Measurements from ENCODE around the gene SREBF1.

SREBF1 gene

GRCh38 chr17:17872547-17873345 is 36.0 kb upstream of the SREBF1 start:
- Histone ChIP-seq H3K27ac (ENCODE audit: low read length) (no peak overlapping the region), H3K4me3 (ENCODE audit: low read depth in 1 of 2, low read length in 2 of 2) (no peak overlapping the region), H3K4me1 (ENCODE audit: control insufficient read depth in 1 of 2, insufficient read depth in 2 of 2, low read length in 2 of 2) (peaks cover 25 to 54% of the 10 kb centered on the region in 2 donors), H3K9me3 (ENCODE audit: control insufficient read depth in 1 of 2, low read length in 2 of 2) (no peaks in the 10 kb centered on the region), H3K36me3 (ENCODE audit: control insufficient read depth in 1 of 2, insufficient read depth in 2 of 2, low read length in 2 of 2) (peaks cover 0 to 3% of the 10 kb centered on the region in 2 donors), H3K27me3 (ENCODE audit: low read depth, low read length) (no peaks in the 10 kb centered on the region)

GRCh38 chr17:17871913-17872312 is 35.1 kb upstream of the SREBF1 start:
- Histone ChIP-seq H3K9me3 (ENCODE audit: control insufficient read depth in 1 of 2, low read length in 2 of 2) (no peaks in the 10 kb centered on the region), H3K36me3 (ENCODE audit: control insufficient read depth in 1 of 2, insufficient read depth in 2 of 2, low read length in 2 of 2) (peaks cover 0 to 3% of the 10 kb centered on the region in 2 donors), H3K27ac (ENCODE audit: low read length) (no peak overlapping the region), H3K27me3 (ENCODE audit: low read depth, low read length) (no peaks in the 10 kb centered on the region), H3K4me3 (ENCODE audit: low read depth in 1 of 2, low read length in 2 of 2) (no peak overlapping the region), H3K4me1 (ENCODE audit: control insufficient read depth in 1 of 2, insufficient read depth in 2 of 2, low read length in 2 of 2) (peaks cover 19 to 48% of the 10 kb centered on the region in 2 donors)

GRCh38 chr17:17870247-17870646 is 33.5 kb upstream of the SREBF1 start:
- Histone ChIP-seq H3K27ac (ENCODE audit: low read length) (peak overlapping the region; percentile 20), H3K36me3 (ENCODE audit: control insufficient read depth in 1 of 2, insufficient read depth in 2 of 2, low read length in 2 of 2) (peaks cover 0 to 3% of the 10 kb centered on the region in 2 donors), H3K4me3 (ENCODE audit: low read depth in 1 of 2, low read length in 2 of 2) (no peak overlapping the region), H3K4me1 (ENCODE audit: control insufficient read depth in 1 of 2, insufficient read depth in 2 of 2, low read length in 2 of 2) (peaks cover 5 to 31% of the 10 kb centered on the region in 2 donors), H3K9me3 (ENCODE audit: control insufficient read depth in 1 of 2, low read length in 2 of 2) (no peaks in the 10 kb centered on the region), H3K27me3 (ENCODE audit: low read depth, low read length) (no peaks in the 10 kb centered on the region)

DNA sequence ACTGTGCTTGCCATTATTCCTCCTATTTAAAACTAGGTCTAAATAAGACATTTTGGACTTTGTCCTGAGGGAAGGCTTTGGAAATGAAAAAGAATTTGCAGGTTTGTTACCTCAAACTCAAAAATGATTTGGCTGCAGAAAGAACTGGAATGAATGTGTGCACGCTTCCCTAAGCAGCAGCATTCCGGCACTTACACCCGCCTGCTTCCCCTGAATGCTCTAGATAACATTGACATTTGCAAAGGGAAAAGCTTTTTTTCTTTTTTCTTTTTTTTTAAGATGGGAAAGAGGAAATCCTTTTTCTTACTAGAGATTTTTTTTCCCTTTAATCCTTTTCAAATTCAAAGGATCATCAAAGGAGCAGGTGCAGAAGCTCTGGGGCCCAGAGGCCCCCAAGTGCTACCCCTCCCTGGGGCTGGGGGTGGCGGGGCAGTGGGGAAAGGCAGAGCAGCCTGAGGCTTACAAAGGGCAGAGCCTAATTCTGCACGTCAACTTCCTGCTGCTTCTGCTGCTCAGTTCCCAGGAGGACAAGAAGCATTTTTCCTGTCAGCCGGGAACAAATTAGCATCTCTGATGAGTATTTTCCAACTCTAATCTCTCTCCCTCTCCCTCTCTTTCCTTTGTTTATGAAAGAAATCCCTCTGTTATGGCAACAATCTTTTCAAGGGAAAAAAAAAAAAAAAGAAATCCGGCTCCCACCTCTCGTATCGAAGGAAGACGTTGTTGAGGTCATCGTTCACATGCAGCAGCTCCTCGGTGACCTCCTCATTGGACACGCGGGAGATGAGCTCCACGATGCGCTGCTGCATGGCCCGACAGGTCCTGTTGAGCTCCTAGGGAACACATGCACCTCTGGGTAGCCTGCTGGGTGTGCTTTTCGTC is 32.1 kb upstream of the SREBF1 start:
- Histone ChIP-seq H3K4me1 (ENCODE audit: control insufficient read depth in 1 of 2, insufficient read depth in 2 of 2, low read length in 2 of 2) (peaks cover 5 to 30% of the 10 kb centered on the region in 2 donors), H3K27me3 (ENCODE audit: low read depth, low read length) (no peaks in the 10 kb centered on the region), H3K9me3 (ENCODE audit: control insufficient read depth in 1 of 2, low read length in 2 of 2) (no peaks in the 10 kb centered on the region), H3K36me3 (ENCODE audit: control insufficient read depth in 1 of 2, insufficient read depth in 2 of 2, low read length in 2 of 2) (peaks cover 0 to 6% of the 10 kb centered on the region in 2 donors), H3K4me3 (ENCODE audit: low read depth in 1 of 2, low read length in 2 of 2) (no peak overlapping the region), H3K27ac (ENCODE audit: low read length) (peak overlapping the region; percentile 20)

GRCh38 chr17:17866897-17867296 is 30.1 kb upstream of the SREBF1 start:
- Histone ChIP-seq H3K27ac (ENCODE audit: low read length) (no peak overlapping the region), H3K4me3 (ENCODE audit: low read depth in 1 of 2, low read length in 2 of 2) (no peak overlapping the region), H3K36me3 (ENCODE audit: control insufficient read depth in 1 of 2, insufficient read depth in 2 of 2, low read length in 2 of 2) (peaks cover 0 to 13% of the 10 kb centered on the region in 2 donors), H3K9me3 (ENCODE audit: control insufficient read depth in 1 of 2, low read length in 2 of 2) (no peaks in the 10 kb centered on the region), H3K27me3 (ENCODE audit: low read depth, low read length) (no peaks in the 10 kb centered on the region), H3K4me1 (ENCODE audit: control insufficient read depth in 1 of 2, insufficient read depth in 2 of 2, low read length in 2 of 2) (peaks cover 5 to 17% of the 10 kb centered on the region in 2 donors)

- Histone ChIP-seq H3K4me1 (ENCODE audit: control insufficient read depth in 1 of 2, insufficient read depth in 2 of 2, low read length in 2 of 2) (peaks cover 5 to 17% of the 10 kb centered on the region in 2 donors), H3K4me3 (ENCODE audit: low read depth in 1 of 2, low read length in 2 of 2) (no peak overlapping the region), H3K36me3 (ENCODE audit: control insufficient read depth in 1 of 2, insufficient read depth in 2 of 2, low read length in 2 of 2) (peaks cover 0 to 16% of the 10 kb centered on the region in 2 donors), H3K9me3 (ENCODE audit: control insufficient read depth in 1 of 2, low read length in 2 of 2) (no peaks in the 10 kb centered on the region), H3K27ac (ENCODE audit: low read length) (no peak overlapping the region), H3K27me3 (ENCODE audit: low read depth, low read length) (no peaks in the 10 kb centered on the region)
Observed at GRCh38 chr17:17866425-17866824, 29.6 kb upstream of the SREBF1 start.

DNA sequence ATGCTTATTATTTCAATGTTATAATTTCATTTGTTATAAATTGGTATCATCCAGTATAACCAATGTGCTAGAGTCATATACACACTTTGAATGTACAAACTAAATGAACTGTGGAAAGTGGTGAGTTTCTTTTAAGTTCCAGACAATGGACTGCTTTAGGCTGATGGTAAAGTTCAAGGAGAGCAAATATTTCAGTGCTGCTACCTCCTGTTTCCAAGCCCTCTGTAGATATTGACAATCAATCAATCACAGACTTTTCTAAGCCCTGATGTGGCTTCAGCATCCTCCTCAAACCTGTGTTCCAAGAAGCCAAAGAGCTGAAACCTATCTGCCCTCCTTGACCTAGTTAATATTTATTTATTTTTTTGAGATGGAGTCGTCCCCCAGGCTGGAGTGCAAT is 28.2 kb upstream of the SREBF1 start:
- Histone ChIP-seq H3K4me1 (ENCODE audit: control insufficient read depth in 1 of 2, insufficient read depth in 2 of 2, low read length in 2 of 2) (peaks cover 5 to 27% of the 10 kb centered on the region in 2 donors), H3K9me3 (ENCODE audit: control insufficient read depth in 1 of 2, low read length in 2 of 2) (no peaks in the 10 kb centered on the region), H3K36me3 (ENCODE audit: control insufficient read depth in 1 of 2, insufficient read depth in 2 of 2, low read length in 2 of 2) (peaks cover 0 to 24% of the 10 kb centered on the region in 2 donors), H3K4me3 (ENCODE audit: low read depth in 1 of 2, low read length in 2 of 2) (no peak overlapping the region), H3K27ac (ENCODE audit: low read length) (no peak overlapping the region), H3K27me3 (ENCODE audit: low read depth, low read length) (no peaks in the 10 kb centered on the region)

- no peaks in the 10 kb centered on the region for H3K27me3 ChIP-seq (ENCODE audit: low read depth, low read length)
- H3K4me1 ChIP-seq (ENCODE audit: control insufficient read depth in 1 of 2, insufficient read depth in 2 of 2, low read length in 2 of 2): peaks cover 0 to 15% of the 10 kb centered on the region in 2 donors
- H3K27ac ChIP-seq (ENCODE audit: low read length): no peak overlapping the region
- peaks cover 0 to 24% of the 10 kb centered on the region in 2 donors for H3K36me3 ChIP-seq (ENCODE audit: control insufficient read depth in 1 of 2, insufficient read depth in 2 of 2, low read length in 2 of 2)
- H3K9me3 ChIP-seq (ENCODE audit: control insufficient read depth in 1 of 2, low read length in 2 of 2): no peaks in the 10 kb centered on the region
- H3K4me3 ChIP-seq (ENCODE audit: low read depth in 1 of 2, low read length in 2 of 2): no peak overlapping the region
Observed at GRCh38 chr17:17860766-17861107, 24.0 kb upstream of the SREBF1 start.

GRCh38 chr17:17859909-17860765 is 23.4 kb upstream of the SREBF1 start:
- Histone ChIP-seq H3K27ac (ENCODE audit: low read length) (no peak overlapping the region), H3K4me1 (ENCODE audit: control insufficient read depth in 1 of 2, insufficient read depth in 2 of 2, low read length in 2 of 2) (peaks cover 0 to 15% of the 10 kb centered on the region in 2 donors)

GRCh38 chr17:17857496-17857895 is 20.7 kb upstream of the SREBF1 start:
- H3K36me3 ChIP-seq (ENCODE audit: control insufficient read depth in 1 of 2, insufficient read depth in 2 of 2, low read length in 2 of 2): peaks cover 0 to 21% of the 10 kb centered on the region in 2 donors
- no peaks in the 10 kb centered on the region for H3K27me3 ChIP-seq (ENCODE audit: low read depth, low read length)
- H3K4me1 ChIP-seq (ENCODE audit: control insufficient read depth in 1 of 2, insufficient read depth in 2 of 2, low read length in 2 of 2): peaks cover 0 to 15% of the 10 kb centered on the region in 2 donors
- no peak overlapping the region for H3K27ac ChIP-seq (ENCODE audit: low read length)
- no peaks in the 10 kb centered on the region for H3K9me3 ChIP-seq (ENCODE audit: control insufficient read depth in 1 of 2, low read length in 2 of 2)
- no peak overlapping the region for H3K4me3 ChIP-seq (ENCODE audit: low read depth in 1 of 2, low read length in 2 of 2)

More at GRCh38 chr17:17859909-17860765, 23.4 kb upstream of the SREBF1 start:
- H3K36me3 ChIP-seq (ENCODE audit: control insufficient read depth in 1 of 2, insufficient read depth in 2 of 2, low read length in 2 of 2): peaks cover 0 to 24% of the 10 kb centered on the region in 2 donors
- H3K27me3 ChIP-seq (ENCODE audit: low read depth, low read length): no peaks in the 10 kb centered on the region
- H3K4me3 ChIP-seq (ENCODE audit: low read depth in 1 of 2, low read length in 2 of 2): no peak overlapping the region
- H3K9me3 ChIP-seq (ENCODE audit: control insufficient read depth in 1 of 2, low read length in 2 of 2): no peaks in the 10 kb centered on the region
